HG02763 (cell line): Measurements from ENCODE around the gene MGAT5.

ENCODE experiments used
- ATAC-seq: cut with Tn5 transposase; IDR thresholded peaks from one replicate; pipeline ENCODE4 v1.9.1; 2021; ENCODE audit warnings: mild to moderate bottlenecking, moderate library complexity; ENCODE audit not compliant: unreplicated experiment

The MGAT5 gene

DNA sequence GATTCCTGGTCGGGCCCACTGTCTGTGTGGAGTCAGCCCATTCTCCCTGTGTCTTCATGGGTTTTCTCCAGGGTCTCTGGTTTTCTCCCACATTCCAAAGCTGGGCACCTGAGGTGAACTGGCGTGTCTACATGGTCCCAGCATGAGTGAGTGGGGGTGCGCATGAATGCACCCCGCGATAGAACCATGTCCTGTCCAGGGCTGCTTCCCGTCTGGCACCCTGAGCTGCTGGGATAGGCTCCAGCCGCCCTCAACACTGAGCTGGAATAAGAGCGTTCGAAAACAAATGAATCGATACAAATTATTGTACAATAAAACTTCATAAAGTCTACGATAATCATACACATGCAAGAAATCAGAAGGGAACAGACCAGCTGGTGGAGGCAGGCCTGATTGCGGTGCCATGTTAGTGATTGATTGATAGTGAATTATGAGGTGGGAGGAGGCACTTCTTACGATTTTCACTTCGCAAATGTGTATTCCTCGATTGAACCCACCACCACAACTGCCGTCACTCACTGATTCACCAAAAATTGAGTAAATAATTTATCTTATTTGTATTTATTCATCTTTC lies 186.6 kb downstream of the MGAT5 start:
- ATAC-seq: no peak

DNA sequence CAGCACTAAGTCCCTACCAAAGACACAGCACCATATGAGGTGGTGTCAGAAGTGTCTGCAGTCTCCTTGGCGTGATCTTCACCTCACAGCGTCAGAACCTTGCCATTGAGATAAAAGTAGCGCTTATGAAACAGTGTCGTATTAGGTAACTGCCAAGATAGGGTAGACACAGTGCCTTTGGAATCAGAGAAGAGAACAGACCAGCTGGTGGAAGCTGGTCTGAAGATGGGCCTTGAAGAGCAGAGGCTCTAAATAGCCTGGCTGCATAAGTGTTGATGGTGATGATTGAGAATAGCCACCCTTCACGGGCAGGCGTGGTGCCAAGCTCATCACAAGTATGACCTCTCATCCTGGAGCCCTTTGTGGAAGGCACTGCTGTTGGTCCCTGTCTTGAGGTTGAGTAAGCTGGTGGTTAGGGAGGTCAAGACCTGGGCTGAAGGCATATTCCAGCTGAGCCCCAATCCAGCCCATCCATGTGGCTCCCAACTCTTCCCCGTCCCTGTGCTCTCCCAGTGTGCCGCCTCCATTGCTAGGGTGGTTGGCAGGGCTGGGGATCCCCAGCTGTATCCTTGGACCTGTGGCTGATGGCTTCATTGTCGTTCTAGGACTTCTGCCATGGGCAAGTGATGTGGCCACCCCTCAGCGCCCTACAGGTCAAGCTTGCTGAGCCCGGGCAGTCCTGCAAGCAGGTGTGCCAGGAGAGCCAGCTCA lies 187.4 kb downstream of the MGAT5 start:
- ATAC-seq: no peak

DNA sequence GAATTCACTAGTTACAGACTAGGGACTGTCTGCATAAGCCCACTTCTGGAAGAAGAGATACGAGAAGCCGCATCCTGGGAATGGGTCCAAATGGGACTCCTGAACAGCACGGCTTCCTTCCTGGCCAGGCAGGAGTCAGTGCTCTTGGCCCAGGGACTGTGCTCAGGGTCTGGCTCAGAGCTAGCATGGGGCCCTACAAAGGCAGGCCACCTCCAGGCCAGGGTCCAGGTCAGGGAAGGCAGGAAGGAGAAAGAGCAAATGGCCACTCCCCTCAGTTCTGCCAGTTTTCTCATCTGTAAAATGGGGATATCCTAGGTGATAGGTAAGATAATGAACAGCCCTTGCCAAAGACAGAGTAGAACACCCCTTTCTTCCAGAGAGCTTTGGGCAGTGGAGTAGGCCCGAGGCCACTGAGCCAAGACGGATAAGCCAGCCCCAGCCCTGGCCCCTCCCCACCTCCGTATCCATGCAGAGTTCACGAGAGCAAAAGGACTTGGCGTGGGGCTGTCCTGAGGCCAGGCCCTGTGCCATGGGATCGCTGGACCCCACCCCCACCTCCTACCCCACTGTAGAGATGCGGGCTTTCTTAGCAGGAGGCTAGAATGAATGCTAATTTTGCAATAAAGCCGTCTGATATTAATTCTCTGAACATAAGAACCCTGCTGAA lies 190.1 kb downstream of the MGAT5 start:
- no peak for ATAC-seq

DNA sequence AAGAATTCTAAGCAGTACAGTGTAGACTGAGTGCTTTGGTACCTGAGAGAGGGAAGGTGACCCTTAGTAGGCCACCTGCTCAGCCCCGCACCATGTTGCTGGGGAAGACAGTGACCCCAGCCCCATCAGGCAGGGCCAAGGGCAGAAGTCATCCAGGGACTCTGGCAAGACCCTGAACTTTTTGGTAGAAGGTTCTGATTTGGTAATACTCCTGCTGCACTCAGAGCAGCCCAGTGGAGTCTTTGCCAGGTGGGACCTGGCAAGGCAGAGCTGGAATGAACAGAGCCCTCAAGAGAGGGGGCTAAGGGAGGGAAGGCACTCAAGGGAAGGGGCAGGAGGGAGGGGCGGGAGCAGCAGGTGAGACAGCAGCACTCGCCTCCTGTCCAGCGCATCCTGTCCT lies 191.2 kb downstream of the MGAT5 start:
- no peak for ATAC-seq

DNA sequence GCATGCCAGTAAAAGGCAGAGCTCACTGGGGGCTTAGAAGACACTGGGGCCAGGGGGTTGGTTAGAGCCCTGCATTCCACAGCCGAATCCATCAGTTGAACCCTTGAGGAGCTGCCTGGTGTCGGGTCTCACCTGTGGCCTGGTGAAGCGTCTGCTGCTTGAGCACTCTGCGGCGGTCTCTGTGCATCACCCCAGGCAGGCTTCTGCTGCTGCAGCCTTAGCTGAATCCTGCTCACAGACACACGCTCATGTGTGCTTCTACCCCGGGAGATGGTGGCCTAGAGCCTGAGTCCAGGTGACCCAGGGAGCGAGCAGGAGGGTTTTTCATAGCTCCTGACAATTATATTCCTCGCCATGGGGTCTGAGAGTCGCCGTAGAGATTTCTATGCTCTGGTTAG lies 192.1 kb downstream of the MGAT5 start:
- ATAC-seq: no peak

DNA sequence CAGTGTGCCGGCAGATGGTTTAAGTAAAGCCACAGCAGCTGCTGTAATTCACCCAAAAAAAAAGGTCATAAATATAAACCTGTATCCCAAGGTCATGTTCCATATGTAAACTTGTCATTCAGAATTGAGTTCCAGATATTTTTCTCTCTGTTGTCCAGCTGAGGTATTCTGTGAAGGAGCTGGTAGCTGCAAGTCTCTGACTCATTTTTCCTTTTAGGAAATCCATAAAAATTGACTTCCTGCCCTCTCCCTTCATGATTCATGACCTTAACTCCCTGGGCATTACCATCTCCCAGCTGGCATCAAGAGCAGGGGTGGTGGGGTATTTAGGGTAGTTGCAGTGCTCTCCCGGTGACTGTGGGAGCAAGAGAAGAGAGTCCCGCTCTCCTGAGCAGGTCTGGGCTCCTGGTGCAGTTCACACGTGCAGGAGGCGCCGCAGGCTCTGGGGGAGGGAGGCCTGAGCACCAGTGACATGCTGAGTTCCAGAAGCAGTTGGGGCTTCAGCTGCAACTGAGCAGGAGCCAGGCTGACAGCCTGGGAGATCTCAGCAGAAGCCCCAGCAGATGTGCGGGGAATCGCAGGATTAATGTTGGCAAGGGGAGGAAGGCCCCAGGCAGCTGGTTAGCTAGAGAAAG lies 192.6 kb downstream of the MGAT5 start:
- no peak for ATAC-seq

DNA sequence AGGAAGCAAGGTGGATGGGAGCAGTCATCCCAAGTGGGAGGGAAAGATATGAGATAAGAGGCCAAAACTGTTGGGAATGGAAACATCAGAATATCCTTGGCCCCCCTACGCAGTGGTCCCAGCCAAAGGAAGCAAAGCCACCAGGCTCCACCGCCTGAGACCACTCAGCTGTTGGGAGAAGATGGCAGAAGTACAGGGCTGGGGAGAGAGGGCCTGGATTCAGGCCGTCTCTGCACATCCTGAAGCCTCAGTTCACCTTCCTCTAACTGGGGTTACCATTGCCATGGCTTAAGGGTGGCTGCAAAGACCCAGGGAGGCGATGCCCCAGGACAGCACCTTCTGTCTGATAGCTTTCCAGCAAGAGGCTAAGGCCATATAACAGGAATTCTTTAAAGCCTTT lies 193.8 kb downstream of the MGAT5 start:
- ATAC-seq: no peak

DNA sequence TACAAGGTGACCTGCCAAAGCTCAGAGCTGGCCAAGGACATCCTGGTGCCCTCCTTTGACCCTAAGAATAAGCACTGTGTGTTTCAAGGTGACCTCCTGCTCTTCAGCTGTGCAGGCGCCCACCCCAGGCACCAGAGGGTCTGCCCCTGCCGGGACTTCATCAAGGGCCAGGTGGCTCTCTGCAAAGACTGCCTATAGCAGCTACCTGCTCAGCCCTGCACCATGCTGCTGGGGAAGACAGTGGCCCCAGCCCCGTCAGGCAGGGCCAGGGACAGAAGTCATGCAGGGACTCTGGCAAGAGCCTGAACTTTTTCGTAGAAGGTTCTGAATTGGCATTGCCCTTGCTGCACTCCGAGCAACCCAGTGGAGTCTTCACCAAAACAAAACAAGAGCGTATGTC lies 194.8 kb downstream of the MGAT5 start:
- no peak for ATAC-seq

DNA sequence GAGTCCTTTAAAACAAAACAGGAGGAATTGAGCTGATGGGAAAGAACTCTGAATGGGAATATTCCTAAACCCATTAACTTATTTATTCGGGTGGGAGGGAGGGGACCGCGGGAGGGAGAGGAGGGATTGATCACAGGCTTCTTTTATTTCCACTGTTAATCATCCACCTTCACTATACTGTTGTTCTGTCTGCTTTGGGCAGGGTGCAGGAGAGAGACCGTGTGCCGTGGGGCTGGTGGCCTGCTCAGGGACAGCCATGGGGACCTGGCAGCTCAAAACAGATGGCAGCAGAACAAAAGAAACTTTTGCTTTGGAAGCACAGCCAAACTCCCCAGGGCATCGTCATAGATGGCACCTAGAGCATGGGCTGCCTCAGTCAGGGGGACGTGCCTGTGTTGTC lies 195.3 kb downstream of the MGAT5 start:
- no peak for ATAC-seq

DNA sequence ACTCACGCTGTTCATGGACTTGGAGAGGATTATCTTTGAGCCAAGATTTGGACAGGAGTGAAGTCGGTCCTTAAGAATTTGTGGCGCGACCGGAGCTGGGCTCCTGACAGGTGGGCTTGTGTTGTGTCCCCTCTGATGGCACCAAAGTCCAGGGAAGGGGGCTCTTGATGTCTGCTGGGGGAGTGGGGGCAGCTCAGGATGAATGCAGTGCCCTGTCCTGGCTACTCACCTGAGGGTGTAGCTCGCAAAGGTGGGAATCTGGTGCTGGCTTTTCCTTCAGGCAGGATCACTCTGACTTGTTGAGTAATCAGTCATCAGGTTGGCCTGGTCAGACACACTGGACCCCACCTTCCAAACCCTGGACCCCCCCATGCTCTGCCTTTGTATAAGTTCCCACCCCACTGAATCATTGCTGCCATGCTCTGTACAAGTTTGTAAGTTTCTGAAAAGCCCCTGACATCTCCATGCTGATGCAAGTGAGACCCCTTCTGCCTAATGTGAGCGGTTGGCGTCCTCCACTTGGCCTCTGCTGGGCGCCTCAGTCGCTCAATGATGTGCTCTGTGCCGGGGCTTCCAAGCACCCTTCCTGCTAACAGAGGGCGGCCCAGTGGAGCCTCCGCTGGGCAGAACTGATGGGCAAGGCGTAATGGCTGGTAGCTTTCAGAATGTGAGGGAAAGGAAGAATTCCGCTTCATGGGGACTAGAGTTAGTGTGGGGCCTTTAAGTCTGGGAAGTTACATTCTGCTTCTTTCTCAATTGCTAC lies 196.1 kb downstream of the MGAT5 start:
- ATAC-seq: no peak

DNA sequence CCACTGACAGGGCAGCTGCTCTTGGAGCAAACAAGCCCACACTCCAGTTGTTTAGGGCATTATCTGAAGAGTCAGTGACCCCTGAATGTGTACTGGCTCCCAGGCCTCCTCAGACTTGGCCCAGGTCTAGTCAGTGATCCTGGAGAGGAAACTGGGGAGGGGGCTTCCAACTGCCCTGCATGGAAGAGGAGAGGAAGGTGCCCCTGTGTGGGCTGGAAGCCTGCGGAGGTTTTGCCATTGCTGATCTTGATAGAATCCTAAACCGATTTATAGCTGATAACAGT lies 197.4 kb downstream of the MGAT5 start:
- no peak for ATAC-seq

DNA sequence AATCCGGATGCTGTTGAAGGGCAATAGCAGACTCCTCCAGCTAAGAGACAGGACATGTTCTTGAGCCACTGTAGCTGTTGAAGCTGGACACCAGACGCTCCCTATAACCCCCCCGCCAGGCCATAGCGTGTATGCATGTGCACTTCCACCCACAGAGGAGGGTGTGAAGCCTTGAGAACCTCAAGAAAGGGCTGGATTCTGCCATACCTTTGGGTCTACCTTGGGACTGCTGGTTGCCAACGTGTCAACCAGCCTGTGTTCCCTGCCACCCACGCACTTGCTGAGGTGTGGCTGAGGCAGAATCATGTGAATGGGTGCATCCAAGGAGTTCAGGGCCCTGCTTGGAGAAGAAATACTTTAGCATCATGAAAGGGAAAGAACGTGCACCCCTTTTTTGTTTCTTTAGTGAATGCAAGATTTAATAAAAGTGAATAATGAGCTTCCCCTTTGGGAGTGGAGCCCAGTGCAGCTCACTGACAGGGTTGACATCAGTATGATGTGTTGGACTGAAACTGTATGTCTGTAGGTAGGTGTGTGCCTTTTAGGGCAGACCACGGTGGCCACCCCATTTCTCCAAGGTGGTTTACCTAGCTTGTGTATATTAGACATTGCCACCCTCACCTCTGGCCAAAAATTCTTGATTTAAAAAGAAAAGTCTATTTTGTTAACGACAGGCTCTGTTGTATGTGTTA lies 198.3 kb downstream of the MGAT5 start:
- ATAC-seq: no peak

DNA sequence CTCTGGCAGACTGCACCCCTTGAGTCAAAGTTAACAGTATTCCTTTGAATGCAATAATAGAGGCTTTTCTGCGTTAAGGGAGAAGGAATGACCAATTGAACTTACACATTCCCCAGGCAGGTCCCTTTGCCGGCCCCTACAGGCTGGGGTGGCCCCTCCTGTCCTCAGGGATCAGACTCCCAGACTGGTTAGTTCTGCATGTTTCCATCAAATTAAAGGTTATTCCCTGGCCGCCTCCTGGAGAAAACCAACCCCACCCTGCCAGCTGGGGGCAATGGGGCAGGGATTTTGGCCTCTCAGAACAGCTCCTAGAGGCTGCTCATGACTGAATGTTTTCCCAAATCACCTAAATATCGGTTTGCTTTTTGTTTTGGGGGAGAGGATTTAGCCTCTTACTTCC lies 199.6 kb downstream of the MGAT5 start:
- no peak for ATAC-seq

DNA sequence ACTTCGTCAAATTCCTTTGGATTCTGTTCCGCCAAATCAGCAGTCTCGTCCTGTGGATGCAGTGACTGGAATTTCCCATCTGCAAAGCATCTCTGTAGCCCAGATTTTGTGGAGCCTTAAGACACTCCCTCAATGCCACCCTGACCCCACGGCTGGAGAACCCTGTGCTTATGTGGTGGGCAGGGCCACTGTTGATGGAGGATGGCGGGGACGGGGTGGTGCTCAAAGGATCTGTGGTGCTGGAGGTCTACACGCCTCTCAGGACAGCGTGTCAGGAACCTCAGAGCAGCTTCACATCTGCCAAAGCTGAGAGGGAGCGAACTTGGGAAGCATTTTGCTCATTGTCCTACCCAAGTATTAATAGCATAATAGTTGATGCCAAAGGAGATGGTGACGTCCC lies 200.1 kb downstream of the MGAT5 start:
- no peak for ATAC-seq

DNA sequence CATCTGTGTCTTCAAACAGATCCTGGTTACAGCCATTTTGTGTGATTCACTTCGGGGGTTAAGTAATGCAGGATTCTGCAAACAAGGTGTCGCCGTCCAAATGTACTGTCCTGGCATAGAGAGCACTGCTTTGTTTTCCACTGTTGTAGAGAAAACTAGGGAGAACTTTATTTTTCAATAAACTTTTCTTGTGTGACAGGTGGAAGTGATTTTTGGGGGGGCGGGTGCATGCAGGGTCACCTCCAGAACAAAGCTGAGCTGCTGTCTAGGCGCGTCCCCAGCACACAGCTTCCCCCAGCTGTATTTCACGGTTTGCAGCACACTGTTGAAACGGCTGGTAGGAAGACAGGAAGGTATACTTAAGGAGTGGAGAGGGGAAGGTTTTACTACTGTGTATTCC lies 200.6 kb downstream of the MGAT5 start:
- ATAC-seq: no peak

DNA sequence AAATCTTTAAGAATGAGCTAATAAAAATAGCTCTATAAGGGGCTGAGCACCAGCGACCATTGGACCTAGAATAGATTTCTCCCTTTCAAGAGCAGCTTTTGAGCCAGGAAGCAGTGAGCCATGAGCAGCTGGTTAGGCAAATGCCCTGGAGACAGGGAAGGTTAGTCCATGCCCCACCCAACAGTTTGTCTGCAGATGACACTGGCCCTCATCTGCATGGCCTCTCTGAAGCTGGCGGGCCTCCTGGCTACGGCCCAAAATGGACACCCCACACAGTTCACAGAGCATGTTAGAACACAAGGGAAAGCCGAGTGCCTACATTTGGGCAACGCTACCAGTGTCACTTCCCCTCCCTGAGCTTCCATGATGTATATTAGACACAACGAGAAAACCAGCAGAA lies 201.1 kb downstream of the MGAT5 start:
- ATAC-seq: no peak

DNA sequence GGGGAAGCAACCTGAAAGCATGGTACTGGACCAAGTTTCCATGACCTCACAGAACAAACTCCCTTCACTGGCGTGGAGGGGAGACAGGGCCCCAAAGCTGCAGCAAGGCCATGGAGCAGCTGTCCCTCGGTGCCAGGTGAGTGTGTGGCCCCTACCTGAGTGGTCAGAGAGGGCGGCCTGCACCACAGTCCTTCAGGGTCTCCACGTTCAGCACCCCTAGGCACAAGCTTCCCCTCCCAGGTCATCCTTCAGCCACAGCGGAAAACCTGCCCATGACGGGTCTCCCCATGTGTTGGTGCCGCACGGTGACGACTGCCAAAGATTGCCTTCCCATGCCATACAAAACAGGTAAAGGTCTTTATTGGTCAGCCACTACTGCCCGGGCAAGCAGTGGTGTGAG lies 201.6 kb downstream of the MGAT5 start:
- ATAC-seq: no peak

DNA sequence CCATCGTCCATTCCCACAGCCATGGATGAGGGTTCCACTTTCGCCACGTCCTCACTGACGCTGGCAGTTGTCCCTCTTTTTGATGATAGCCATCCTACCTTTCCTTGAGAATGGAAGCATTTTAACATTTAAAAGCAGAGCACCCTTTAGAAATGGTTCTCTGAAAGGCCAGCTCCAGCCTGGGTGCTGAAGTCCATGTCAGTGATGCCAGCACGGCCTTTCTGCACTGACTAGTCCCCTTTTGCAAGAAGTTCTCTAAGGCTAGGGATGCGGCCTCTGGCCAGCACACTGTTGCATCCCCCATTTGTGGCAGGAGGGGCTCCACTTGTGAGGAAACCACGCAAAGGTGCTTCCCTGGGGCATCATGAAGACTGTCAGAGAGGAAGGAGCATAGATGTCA lies 203.5 kb downstream of the MGAT5 start:
- no peak for ATAC-seq

DNA sequence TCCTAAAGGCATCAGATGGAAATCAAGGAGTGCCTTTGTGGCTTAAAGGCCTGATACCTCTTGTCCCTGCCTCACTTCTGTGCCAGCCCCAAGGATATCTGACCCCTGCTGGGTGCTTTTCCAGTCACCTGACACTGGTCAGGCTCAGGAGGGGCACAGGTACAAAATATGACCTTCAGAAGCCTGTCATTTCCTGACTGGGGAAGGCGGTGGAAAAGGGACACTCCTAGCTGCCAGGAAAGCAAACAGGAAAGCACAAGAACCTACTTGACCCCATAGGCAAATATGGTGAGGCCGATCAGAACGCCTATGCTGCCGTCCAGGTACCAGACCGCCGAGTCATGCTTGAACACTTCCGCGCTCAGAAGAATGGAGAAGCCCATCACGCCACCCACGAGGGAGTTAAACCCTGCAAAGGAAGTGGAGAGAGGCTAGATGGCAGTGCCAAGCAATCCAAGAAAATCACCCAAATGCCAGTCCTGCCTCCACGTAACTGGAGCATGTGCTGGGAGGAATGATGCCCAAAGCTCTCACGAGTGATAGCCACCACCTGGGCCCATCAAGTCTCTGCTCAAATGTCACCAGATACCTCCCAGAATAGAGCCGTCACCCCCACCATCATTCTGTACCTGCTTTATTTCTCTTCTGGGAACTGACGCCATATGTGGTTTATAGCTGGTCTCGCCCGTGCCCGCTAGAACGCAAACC lies 204.0 kb downstream of the MGAT5 start:
- ATAC-seq: no peak

DNA sequence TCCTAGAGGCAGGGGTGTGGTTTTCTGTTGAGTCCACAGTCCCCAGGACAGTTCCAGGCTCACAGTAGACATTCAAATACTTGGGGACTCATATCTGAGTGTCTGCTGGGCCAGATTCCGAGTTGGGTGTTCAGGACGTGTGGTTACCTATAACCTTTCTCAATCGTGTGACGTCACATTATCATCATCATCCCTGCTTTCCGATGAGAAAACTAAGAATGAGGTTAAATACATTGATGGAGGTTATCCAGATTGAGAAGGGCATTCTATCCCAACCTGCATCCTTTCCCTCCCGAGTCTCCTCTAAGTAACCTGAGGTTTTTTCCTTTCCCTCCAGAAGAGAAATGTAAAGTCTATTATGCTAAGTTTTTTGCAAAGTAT lies 204.6 kb downstream of the MGAT5 start:
- no peak for ATAC-seq
